Erythroblast (primary cell): ENCODE data around the gene CHST12.

Experiments
- GATA1 ChIP-seq: IDR thresholded peaks from 2 replicates; pipeline ENCODE4 v1.6.1; 2011; ENCODE audit warnings: low read depth, mild to moderate bottlenecking, control low read depth, low read length, moderate library complexity
- POLR2A ChIP-seq: IDR thresholded peaks from 2 replicates; pipeline ENCODE4 v1.6.1; 2011; ENCODE audit warnings: mild to moderate bottlenecking, low read length

DNA sequence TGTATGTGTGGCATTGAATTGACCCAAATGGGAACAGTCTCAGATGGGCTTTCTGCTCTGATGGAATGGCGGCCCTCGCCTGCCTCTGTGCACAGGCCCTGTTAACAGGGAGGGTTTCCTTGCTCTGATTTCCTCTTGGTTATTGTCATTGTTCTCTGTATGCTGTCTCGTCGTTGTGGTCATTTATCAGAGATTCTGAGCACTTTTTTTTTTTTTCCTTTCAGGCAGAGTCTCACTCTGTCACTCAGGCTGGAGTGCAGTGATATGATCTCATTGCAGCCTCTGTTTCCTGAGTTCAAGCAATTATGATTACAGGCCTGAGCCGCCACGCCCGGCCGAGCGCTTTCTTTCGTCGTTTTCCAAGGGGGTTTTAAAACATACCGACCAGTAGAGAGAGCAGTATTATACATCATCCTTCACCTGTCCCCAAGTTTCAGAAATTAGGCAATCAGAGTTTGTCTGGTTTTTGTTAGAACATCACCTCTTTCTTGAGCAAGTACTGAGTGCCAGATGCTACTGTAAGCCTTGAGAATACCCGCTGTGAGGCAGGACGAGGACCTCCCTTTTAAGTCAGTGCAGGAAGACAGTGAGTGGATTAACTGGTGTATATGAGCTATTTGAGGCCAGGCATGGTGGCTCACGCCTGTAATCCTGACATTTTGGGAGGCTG, 6.5 kb downstream of the CHST12 start:
- no peak for TF ChIP-seq POLR2A
- no peak for TF ChIP-seq GATA1
